SH-SY5Y (cell line): ENCODE measurements around the gene DLG4.

Experiments used
- GATA2 ChIP-seq: IDR thresholded peaks from 2 replicates; pipeline ENCODE4 v1.6.1; 2011; ENCODE audit warnings: mild to moderate bottlenecking, low read depth, low read length
- GATA3 ChIP-seq: IDR thresholded peaks from 2 replicates; pipeline ENCODE4 v1.6.1; 2011; ENCODE audit warnings: low read depth, mild to moderate bottlenecking, low read length, moderate library complexity

DNA sequence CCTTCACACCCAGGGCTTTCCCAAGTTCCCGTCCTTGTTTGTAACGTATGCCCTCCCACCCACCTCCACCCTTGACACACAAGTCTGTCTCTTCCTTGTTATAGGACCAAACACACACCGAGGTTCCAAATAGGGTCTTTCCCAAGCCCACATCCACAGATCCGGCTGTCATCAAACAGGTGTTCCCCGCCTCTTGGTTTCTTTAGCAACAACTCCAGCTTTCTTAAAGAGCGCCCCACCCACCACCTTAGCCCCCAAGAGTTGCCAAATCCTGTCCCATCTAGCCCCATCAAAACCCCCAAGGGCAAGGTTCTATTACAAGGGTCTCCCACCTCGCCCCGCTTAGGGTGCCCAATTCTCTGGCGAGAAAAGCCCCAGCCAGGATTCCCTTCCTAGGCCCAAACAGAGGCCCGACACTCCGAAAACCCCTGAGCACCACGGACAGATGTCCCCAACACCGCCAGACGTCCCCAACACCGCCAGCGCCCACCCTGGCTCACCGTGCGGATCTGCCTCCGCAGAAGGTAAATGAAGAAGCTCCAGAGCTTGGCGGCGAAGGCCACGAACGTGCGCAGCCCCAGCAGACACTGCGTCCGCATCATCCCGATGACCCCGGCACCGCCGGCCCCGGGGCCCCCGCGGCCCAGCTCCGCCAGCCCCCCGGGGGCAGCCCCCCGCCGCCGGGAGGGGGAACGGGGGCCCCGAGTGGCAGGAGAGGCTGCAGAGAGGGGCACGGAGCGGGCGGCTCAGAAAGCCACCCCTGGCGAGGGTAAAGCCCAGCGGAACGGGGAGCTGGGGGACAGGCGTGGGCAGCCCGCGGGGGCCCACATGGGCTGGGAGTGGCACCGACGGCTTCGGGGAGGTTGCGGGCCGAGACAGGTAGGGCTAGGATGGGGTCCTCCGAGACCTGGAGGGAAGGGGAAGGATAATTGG lies 31.3 kb upstream of the DLG4 start:
- TF ChIP-seq GATA2 (no peak), GATA3 (no peak)
